Liver (tissue), 9 donors: ENCODE results near the gene AXIN2. TPM values are rescaled to one million over a fixed set of nuclear protein-coding genes. Genes with fewer than 3 reads are reported as not detected.

ENCODE experiments used
- DNase-seq: peaks from one replicate; pipeline ENCODE4 v3.0.0-alpha.2; 2017; ENCODE audit warnings: low spot score
- H3K27ac ChIP-seq, 2 donors: one replicate each; pipeline ENCODE4 v1.7.0; 2013; ENCODE audit warnings: inconsistent platforms in 2 of 2, low read length in 2 of 2, control low read depth in 1 of 2, low read depth in 1 of 2, mild to moderate bottlenecking in 1 of 2
- H3K27me3 ChIP-seq, 4 donors: one replicate each; pipeline versions ENCODE4 v1.6.1 to v1.7.0; 2013; ENCODE audit warnings: low read length in 3 of 4, inconsistent platforms in 1 of 4, mild to moderate bottlenecking in 1 of 4, moderate library complexity in 1 of 4; ENCODE audit not compliant: control insufficient read depth in 4 of 4, insufficient read depth in 4 of 4
- H3K36me3 ChIP-seq, 4 donors: one replicate each; pipeline versions ENCODE4 v1.6.1 to v1.7.0; 2013; ENCODE audit warnings: low read length in 3 of 4, mild to moderate bottlenecking in 3 of 4, low read depth in 1 of 4, moderate library complexity in 1 of 4; ENCODE audit not compliant: control insufficient read depth in 4 of 4, insufficient read depth in 3 of 4
- H3K4me1 ChIP-seq, 4 donors: one replicate each; pipeline versions ENCODE4 v1.6.1 to v1.7.0; 2013; ENCODE audit warnings: low read length in 3 of 4, mild to moderate bottlenecking in 3 of 4, moderate library complexity in 1 of 4; ENCODE audit not compliant: control insufficient read depth in 4 of 4, insufficient read depth in 4 of 4
- H3K4me3 ChIP-seq, 3 donors: one replicate each; pipeline versions ENCODE4 v1.6.1 to v1.7.0; 2013; ENCODE audit warnings: low read length in 3 of 3, control low read depth in 1 of 3, low read depth in 1 of 3, mild to moderate bottlenecking in 1 of 3
- H3K9ac ChIP-seq, 2 donors: one replicate each; pipeline ENCODE4 v1.7.0; 2013; ENCODE audit warnings: low read length in 2 of 2, mild to moderate bottlenecking in 2 of 2, moderate library complexity in 2 of 2, control low read depth in 1 of 2, low read depth in 1 of 2
- H3K9me3 ChIP-seq, 4 donors: one replicate each; pipeline versions ENCODE4 v1.6.1 to v1.7.0; 2013; ENCODE audit warnings: low read length in 3 of 4; ENCODE audit not compliant: control insufficient read depth in 4 of 4
- ATF3 ChIP-seq: IDR thresholded peaks from 2 replicates; pipeline ENCODE4 v1.6.1; 2016; ENCODE audit warnings: antibody characterized with exemption
- CTCF ChIP-seq: fragments of 150-350 bp; IDR thresholded peaks from 2 replicates; pipeline ENCODE4 v1.5.1; 2017; ENCODE audit warnings: improper control_type of control experiment, low read depth, low read length; ENCODE audit not compliant: missing input control
- EGR1 ChIP-seq, 2 donors: IDR thresholded peaks; 2 replicates each; pipeline ENCODE4 v1.6.1; 2016 to 2018; ENCODE audit warnings: antibody characterized with exemption in 2 of 2, low read depth in 2 of 2
- FOXA1 ChIP-seq: IDR thresholded peaks from 2 replicates; pipeline ENCODE4 v1.6.1; 2016; ENCODE audit warnings: antibody characterized with exemption
- FOXA2 ChIP-seq: IDR thresholded peaks from 2 replicates; pipeline ENCODE4 v1.6.1; 2016; ENCODE audit warnings: antibody characterized with exemption
- GABPA ChIP-seq, 2 donors: IDR thresholded peaks in 1 of 2; conservative IDR thresholded peaks in 1 of 2; 2 replicates each; pipeline ENCODE4 v1.6.1; 2016; ENCODE audit warnings: antibody characterized with exemption in 2 of 2, mild to moderate bottlenecking in 1 of 2, moderate library complexity in 1 of 2
- HNF4A ChIP-seq, 2 donors: conservative IDR thresholded peaks; 2 replicates each; pipeline ENCODE4 v1.6.1; 2016; ENCODE audit warnings: antibody characterized with exemption in 2 of 2, mild to moderate bottlenecking in 2 of 2
- HNF4G ChIP-seq: IDR thresholded peaks from 2 replicates; pipeline ENCODE4 v1.6.1; 2016; ENCODE audit warnings: antibody characterized with exemption
- JUND ChIP-seq, 2 donors: IDR thresholded peaks; 2 replicates each; pipeline ENCODE4 v1.6.1; 2016; ENCODE audit warnings: antibody characterized with exemption in 2 of 2
- MAX ChIP-seq: IDR thresholded peaks from 2 replicates; pipeline ENCODE4 v1.6.1; 2016; ENCODE audit warnings: antibody characterized with exemption
- NR2F2 ChIP-seq: IDR thresholded peaks from 2 replicates; pipeline ENCODE4 v1.6.1; 2016; ENCODE audit warnings: antibody characterized with exemption
- RAD21 ChIP-seq, 2 donors: IDR thresholded peaks; 2 replicates each; pipeline ENCODE4 v1.6.1; 2016; ENCODE audit warnings: antibody characterized with exemption in 2 of 2, mild to moderate bottlenecking in 2 of 2
- REST ChIP-seq: IDR thresholded peaks from 2 replicates; pipeline ENCODE4 v1.6.1; 2016; ENCODE audit warnings: antibody characterized with exemption, mild to moderate bottlenecking
- RXRA ChIP-seq, 2 donors: IDR thresholded peaks; 2 replicates each; pipeline ENCODE4 v1.6.1; 2017 to 2018; ENCODE audit warnings: antibody characterized with exemption in 2 of 2, mild to moderate bottlenecking in 1 of 2
- SP1 ChIP-seq: IDR thresholded peaks from 2 replicates; pipeline ENCODE4 v1.6.1; 2018; ENCODE audit warnings: antibody characterized with exemption, mild to moderate bottlenecking
- TAF1 ChIP-seq: conservative IDR thresholded peaks from 2 replicates; pipeline ENCODE4 v1.6.1; 2016; ENCODE audit warnings: antibody characterized with exemption, mild to moderate bottlenecking
- YY1 ChIP-seq: IDR thresholded peaks from 2 replicates; pipeline ENCODE4 v1.6.1; 2016; ENCODE audit warnings: antibody characterized with exemption, mild to moderate bottlenecking
- ZBTB33 ChIP-seq: IDR thresholded peaks from 2 replicates; pipeline ENCODE4 v1.6.1; 2016; ENCODE audit warnings: antibody characterized with exemption
- WGBS: extraction: QIAGEN DNeasy Blood & Tissue Kit; methylation state at CpG from one replicate; pipeline ENCODE4 v1.1.7; 2013; 5-methylcytosine and 5-hydroxymethylcytosine counted together
- polyA plus RNA-seq, 2 donors: library from polyadenylated mRNA; stranded (reverse) in 1 of 2; unstranded in 1 of 2; fragments of 200-250 nt in 1 of 2; fragments of >200 nt in 1 of 2; fragmentation: Nextera tagmentation in 1 of 2; extraction: Ambion mirVana in 1 of 2; gene quantifications; one replicate each; pipeline versions ENCODE4 v1.2.1 to v1.2.3, GENCODE V29; 2013 to 2015
- total RNA-seq, 2 donors: library from RNA; depleted of rRNA; stranded (reverse); fragments of >200 nt; gene quantifications; one replicate each; pipeline ENCODE4 v1.2.3, GENCODE V29; 2014
- donor health status: healthy.
- donor health status: healthy.
- donor health status: healthy.
- donor health status: healthy.
- donor health status: healthy.

Gene AXIN2
- total and polyA plus RNA-seq, 4 donors = 0.33 to 3.5 (median 1.5) TPM

GRCh38 chr17:65593855-65594845 is 32.7 kb upstream of the AXIN2 start:
- Histone ChIP-seq H3K9me3 (no peaks in the 10 kb centered on the region), H3K4me3 (no peak overlapping the region), H3K36me3 (peaks cover 0 to 2% (median 0%) of the 10 kb centered on the region in 4 donors), H3K27me3 (no peaks in the 10 kb centered on the region), H3K4me1 (no peaks in the 10 kb centered on the region), H3K27ac (no peak overlapping the region), H3K9ac (no peak overlapping the region)
- no peak for DNase-seq
- WGBS = 30% methylated on average over 18 of the region's 18 CpGs
- TF ChIP-seq CTCF = no peak
- no peak for TF ChIP-seq ZBTB33
- no peak for TF ChIP-seq NR2F2
- no peak for TF ChIP-seq FOXA1
- no peak for TF ChIP-seq YY1
- no peak for TF ChIP-seq RAD21 (IDR thresholded peaks at IDR 0.05)
- no peak for TF ChIP-seq RXRA (IDR thresholded peaks at IDR 0.05)
- no peak for TF ChIP-seq REST
- no peak for TF ChIP-seq EGR1 (IDR thresholded peaks at IDR 0.05; ENCODE audit: low read depth in 2 of 2)
- TF ChIP-seq ATF3 = no peak
- no peak for TF ChIP-seq TAF1
- no peak for TF ChIP-seq MAX
- no peak for TF ChIP-seq JUND (IDR thresholded peaks at IDR 0.05)
- TF ChIP-seq HNF4G = no peak
- no peak for TF ChIP-seq FOXA2
- no peak for TF ChIP-seq GABPA (IDR thresholded peaks at IDR 0.05 in 1 of 2, conservative IDR thresholded peaks at IDR 0.05 in 1 of 2)
- TF ChIP-seq HNF4A (conservative IDR thresholded peaks at IDR 0.05) = no peak
- TF ChIP-seq SP1 = no peak
